ACC112 (cell line): ENCODE data around the gene BGN.

ENCODE experiments used
- H2AFZ ChIP-seq: fragments of 200-600 bp; sonication (generic); one replicate; pipeline ENCODE4 v1.6.0; 2017; ENCODE audit warnings: antibody characterized with exemption, low read length; ENCODE audit not compliant: unreplicated experiment
- H3K27ac ChIP-seq: fragments of 200-600 bp; sonication (generic); 2 replicates; pipeline ENCODE4 v1.5.1; 2014; ENCODE audit warnings: low read depth, mild to moderate bottlenecking, antibody characterized with exemption, low read length, moderate library complexity
- H3K27me3 ChIP-seq: fragments of 200-600 bp; sonication (generic); 2 replicates; pipeline ENCODE4 v1.6.1; 2014; ENCODE audit warnings: mild to moderate bottlenecking, antibody characterized with exemption, low read length, moderate library complexity, mixed read lengths; ENCODE audit not compliant: insufficient read depth
- H3K36me3 ChIP-seq: fragments of 200-600 bp; sonication (generic); 2 replicates; pipeline ENCODE4 v1.6.1; 2016; ENCODE audit warnings: mild to moderate bottlenecking, antibody characterized with exemption, low read length, moderate library complexity, mixed read lengths; ENCODE audit not compliant: insufficient read depth
- H3K4me1 ChIP-seq: fragments of 200-600 bp; sonication (generic); one replicate; pipeline ENCODE4 v1.6.1; 2016; ENCODE audit warnings: low read length, mixed read lengths; ENCODE audit not compliant: insufficient read depth, unreplicated experiment, control insufficient read depth
- H3K4me3 ChIP-seq: fragments of 200-600 bp; sonication (generic); 2 replicates; pipeline ENCODE4 v1.5.1; 2014; ENCODE audit warnings: mild to moderate bottlenecking, low read depth, low read length
- H3K79me2 ChIP-seq: fragments of 200-600 bp; sonication (generic); one replicate; pipeline ENCODE4 v1.6.0; 2016; ENCODE audit warnings: low read length; ENCODE audit not compliant: control insufficient read depth, unreplicated experiment, insufficient read depth

The BGN gene

DNA sequence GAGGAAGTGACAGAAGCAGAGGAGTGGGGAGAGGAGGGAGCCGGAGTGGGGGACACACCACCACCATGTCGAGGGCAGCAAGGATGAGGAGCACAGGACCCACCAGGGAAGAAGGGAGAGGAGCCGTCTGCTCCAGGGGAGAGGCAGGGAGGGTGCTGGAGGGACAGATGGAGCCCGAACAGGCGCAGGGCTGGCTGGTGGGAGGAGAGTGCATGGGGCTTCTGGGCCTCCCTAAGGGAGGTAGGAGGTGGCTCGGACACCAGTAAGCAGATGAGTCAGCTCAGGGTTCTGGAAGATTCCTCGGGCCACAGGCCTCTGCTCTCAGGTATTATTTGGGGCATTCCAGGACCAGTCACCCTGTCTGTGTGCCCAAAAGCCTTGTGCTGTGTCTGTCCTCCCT lies 52.4 kb downstream of the BGN start:
- Histone ChIP-seq H3K4me3 (no peak overlapping the region), H2AFZ (no peak overlapping the region)

DNA sequence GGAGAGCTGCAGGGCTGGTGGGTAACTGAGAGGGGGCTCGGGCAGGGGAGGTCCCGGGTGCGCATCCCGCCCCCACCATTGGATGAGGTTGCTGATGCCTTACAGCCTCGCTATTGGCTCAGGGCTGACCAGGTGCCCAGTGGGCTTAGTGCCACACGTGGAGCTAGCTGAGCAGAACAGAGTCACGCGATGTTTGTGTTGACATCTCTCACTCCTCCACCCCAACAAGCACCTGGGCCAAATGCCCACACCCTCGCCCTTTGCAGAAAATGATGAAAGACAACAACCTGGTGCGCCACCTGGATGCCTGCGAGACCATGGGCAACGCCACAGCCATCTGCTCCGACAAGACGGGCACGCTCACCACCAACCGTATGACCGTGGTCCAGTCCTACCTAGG lies 54.5 kb downstream of the BGN start:
- Histone ChIP-seq H3K27me3 (no peaks in the 10 kb centered on the region), H2AFZ (no peak overlapping the region), H3K4me1 (peaks cover 5% of the 10 kb centered on the region), H3K36me3 (no peaks in the 10 kb centered on the region), H3K27ac (no peak overlapping the region), H3K4me3 (no peak overlapping the region), H3K79me2 (no peaks in the 10 kb centered on the region)

More for the DNA sequence above, 52.4 kb downstream of the BGN start:
- H3K27ac ChIP-seq, result no peak overlapping the region
- H3K79me2 ChIP-seq, result no peaks in the 10 kb centered on the region
- H3K36me3 ChIP-seq, result no peaks in the 10 kb centered on the region
- peaks cover 5% of the 10 kb centered on the region for H3K4me1 ChIP-seq
- H3K27me3 ChIP-seq, result no peaks in the 10 kb centered on the region

GRCh38 chrX:153549807-153550206 lies 55.0 kb downstream of the BGN start:
- no peaks in the 10 kb centered on the region for H3K27me3 ChIP-seq
- H2AFZ ChIP-seq, result no peak overlapping the region
- H3K4me1 ChIP-seq, result peaks cover 5% of the 10 kb centered on the region

DNA sequence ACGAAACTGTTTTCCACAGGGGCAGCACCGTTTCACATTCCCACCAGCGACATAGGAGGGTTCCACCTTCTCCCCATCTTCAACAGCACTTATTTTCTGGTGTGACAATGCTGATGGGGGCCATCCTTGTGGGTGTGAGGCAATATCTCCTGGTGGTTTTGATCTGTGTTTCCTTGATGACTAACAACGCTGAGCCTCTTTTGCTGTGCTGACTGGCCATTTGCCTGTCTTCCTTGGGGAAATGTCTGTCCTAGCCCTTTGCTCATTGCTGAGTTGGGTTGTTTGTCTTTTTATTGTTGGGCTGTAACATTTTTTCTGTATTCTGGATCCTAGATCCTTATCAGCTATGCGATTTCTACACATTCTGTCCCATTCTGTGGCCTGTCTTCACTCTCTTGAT lies 56.4 kb downstream of the BGN start:
- Histone ChIP-seq H3K4me3 (no peak overlapping the region), H3K79me2 (no peaks in the 10 kb centered on the region), H3K27me3 (no peaks in the 10 kb centered on the region), H3K4me1 (peaks cover 5% of the 10 kb centered on the region), H2AFZ (no peak overlapping the region), H3K36me3 (no peaks in the 10 kb centered on the region), H3K27ac (no peak overlapping the region)

More at GRCh38 chrX:153549807-153550206, 55.0 kb downstream of the BGN start:
- no peak overlapping the region for H3K4me3 ChIP-seq
- H3K79me2 ChIP-seq, result no peaks in the 10 kb centered on the region
- no peak overlapping the region for H3K27ac ChIP-seq
- H3K36me3 ChIP-seq, result no peaks in the 10 kb centered on the region

DNA sequence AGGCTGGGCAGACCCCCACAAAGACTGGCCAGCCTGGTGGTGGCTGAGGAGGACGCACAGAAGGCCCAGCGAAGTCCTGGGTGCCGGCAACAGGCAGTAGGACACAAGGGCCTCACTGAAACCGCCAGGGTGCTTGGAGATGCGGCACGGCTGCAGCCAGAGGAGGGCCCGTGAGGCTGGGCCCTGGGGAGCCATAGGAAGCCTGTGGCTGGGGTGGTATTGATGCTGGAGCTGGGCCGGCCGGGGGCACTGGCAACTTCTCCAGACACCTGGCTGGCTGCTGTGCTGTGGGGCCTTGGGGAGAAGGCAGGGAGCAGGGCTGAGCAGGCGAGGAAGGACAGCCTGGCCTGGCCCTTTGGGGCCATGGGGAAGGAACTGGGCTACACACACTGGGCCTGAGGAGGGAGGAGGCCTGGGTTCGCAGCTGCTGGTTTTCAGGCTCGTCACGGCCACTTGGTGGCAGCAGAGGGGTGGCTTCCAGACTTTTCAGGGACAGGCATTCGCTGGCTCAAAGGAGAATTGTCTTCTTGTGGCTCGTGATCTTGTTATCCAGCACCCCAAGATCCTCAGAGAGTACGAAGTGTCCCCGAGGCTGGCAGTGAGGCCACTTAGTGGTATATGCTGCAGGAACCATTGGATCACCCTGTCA lies 59.9 kb downstream of the BGN start:
- Histone ChIP-seq H3K4me3 (no peak overlapping the region), H3K27me3 (no peaks in the 10 kb centered on the region), H3K4me1 (peaks cover 5% of the 10 kb centered on the region), H3K36me3 (no peaks in the 10 kb centered on the region), H3K27ac (no peak overlapping the region), H2AFZ (no peak overlapping the region), H3K79me2 (no peaks in the 10 kb centered on the region)

- Histone ChIP-seq H3K36me3 (no peaks in the 10 kb centered on the region), H3K27me3 (no peaks in the 10 kb centered on the region), H3K27ac (no peak overlapping the region), H3K4me3 (no peak overlapping the region), H3K79me2 (no peaks in the 10 kb centered on the region), H2AFZ (no peak overlapping the region), H3K4me1 (no peaks in the 10 kb centered on the region)
Observed at GRCh38 chrX:153556767-153557166, 62.0 kb downstream of the BGN start.

DNA sequence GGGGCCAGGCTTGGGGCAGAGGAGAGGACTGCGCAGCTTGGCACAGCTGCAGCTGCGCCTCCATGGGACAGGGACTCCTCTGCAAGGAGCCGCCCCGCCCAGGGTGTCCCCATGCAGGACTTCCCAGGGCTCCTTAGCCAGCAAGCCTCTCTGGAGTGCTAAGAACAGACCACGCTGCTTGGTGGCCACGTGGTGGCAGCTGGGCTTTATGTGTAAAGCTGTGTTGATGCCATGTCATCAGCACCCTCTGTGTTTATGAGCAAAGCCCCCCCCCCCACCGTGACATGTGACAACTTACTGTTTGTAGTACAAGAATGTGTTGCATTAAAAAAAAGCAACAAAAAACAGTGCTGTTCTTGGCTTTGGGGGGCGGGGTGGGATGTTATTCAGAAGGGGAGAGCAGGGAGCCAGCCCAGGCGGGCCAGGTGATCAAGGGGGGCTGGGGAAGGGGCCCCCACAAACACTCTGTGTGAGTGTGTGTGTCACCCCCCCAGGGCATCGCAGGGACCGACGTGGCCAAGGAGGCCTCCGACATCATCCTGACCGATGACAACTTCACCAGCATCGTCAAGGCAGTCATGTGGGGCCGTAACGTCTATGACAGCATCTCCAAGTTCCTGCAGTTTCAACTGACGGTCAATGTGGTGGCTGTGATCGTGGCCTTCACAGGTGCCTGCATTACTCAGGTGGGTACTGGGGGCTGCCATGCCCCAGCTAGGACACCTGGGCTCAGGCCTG lies 63.0 kb downstream of the BGN start:
- Histone ChIP-seq H3K36me3 (no peaks in the 10 kb centered on the region), H2AFZ (no peak overlapping the region), H3K27ac (no peak overlapping the region), H3K79me2 (no peaks in the 10 kb centered on the region), H3K4me3 (no peak overlapping the region), H3K27me3 (no peaks in the 10 kb centered on the region), H3K4me1 (no peaks in the 10 kb centered on the region)
